ENCODE data around the gene PXYLP1.
"Not testable (repeated sequence)": the region's sequence is repeated elsewhere in the genome, so short reads cannot be mapped to it uniquely, and the experiment has no call there.

PXYLP1 gene

GRCh38 chr3:141204343-141204742 lies 27.3 kb upstream of the PXYLP1 start:
- no peaks in the 10 kb centered on the region for H3K4me1 ChIP-seq
- H3K36me3 ChIP-seq (ENCODE audit: control insufficient read depth, insufficient read depth, low read length), result no peaks in the 10 kb centered on the region
- H2AFZ ChIP-seq, result no peak overlapping the region
- no peaks in the 10 kb centered on the region for H3K27me3 ChIP-seq (ENCODE audit: control insufficient read depth, insufficient read depth, low read length)
- no peak overlapping the region for H3K9ac ChIP-seq
- no peaks in the 10 kb centered on the region for H3K9me3 ChIP-seq (ENCODE audit: control insufficient read depth, low read length)
- H3K4me3 ChIP-seq (ENCODE audit: low read depth, low read length), result no peak overlapping the region
- no peak overlapping the region for H3K4me2 ChIP-seq (ENCODE audit: low read length)
- H3K27ac ChIP-seq, result no peak overlapping the region
- TF ChIP-seq, protein P1, sequence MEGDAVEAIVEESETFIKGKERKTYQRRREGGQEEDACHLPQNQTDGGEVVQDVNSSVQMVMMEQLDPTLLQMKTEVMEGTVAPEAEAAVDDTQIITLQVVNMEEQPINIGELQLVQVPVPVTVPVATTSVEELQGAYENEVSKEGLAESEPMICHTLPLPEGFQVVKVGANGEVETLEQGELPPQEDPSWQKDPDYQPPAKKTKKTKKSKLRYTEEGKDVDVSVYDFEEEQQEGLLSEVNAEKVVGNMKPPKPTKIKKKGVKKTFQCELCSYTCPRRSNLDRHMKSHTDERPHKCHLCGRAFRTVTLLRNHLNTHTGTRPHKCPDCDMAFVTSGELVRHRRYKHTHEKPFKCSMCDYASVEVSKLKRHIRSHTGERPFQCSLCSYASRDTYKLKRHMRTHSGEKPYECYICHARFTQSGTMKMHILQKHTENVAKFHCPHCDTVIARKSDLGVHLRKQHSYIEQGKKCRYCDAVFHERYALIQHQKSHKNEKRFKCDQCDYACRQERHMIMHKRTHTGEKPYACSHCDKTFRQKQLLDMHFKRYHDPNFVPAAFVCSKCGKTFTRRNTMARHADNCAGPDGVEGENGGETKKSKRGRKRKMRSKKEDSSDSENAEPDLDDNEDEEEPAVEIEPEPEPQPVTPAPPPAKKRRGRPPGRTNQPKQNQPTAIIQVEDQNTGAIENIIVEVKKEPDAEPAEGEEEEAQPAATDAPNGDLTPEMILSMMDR (IDR thresholded peaks at IDR 0.05), result no peak
- no peaks in the 10 kb centered on the region for H3K79me2 ChIP-seq

DNA sequence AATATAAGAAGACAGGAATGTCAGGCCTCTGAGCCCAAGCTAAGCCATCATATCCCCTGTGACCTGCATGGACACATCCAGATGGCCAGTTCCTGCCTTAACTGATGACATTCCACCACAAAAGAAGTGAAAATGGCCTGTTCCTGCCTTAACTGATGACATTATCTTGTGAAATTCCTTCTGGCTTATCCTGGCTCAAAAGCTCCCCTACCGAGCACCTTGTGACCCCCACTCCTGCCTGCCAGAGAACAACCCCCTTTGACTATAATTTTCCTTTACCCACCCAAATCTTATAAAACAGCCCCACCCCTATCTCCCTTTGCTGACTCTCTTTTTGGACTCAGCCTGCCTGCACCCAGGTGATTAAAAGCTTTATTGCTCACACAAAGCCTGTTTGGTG lies 20.3 kb upstream of the PXYLP1 start:
- H3K79me2 ChIP-seq; H3K36me3 ChIP-seq (ENCODE audit: control insufficient read depth, insufficient read depth, low read length); H3K9ac ChIP-seq; H2AFZ ChIP-seq; H3K27me3 ChIP-seq (ENCODE audit: control insufficient read depth, insufficient read depth, low read length); H3K4me3 ChIP-seq (ENCODE audit: low read depth, low read length); H3K4me2 ChIP-seq (ENCODE audit: low read length); H3K9me3 ChIP-seq (ENCODE audit: control insufficient read depth, low read length); H3K27ac ChIP-seq; H3K4me1 ChIP-seq: not testable (repeated sequence)

GRCh38 chr3:141212101-141212500 lies 19.5 kb upstream of the PXYLP1 start:
- Histone ChIP-seq H3K27ac (no peak overlapping the region), H3K4me1 (no peaks in the 10 kb centered on the region), H3K9ac (no peak overlapping the region), H3K4me3 (ENCODE audit: low read depth, low read length) (no peak overlapping the region), H2AFZ (no peak overlapping the region), H3K36me3 (ENCODE audit: control insufficient read depth, insufficient read depth, low read length) (no peaks in the 10 kb centered on the region), H3K79me2 (no peaks in the 10 kb centered on the region), H3K9me3 (ENCODE audit: control insufficient read depth, low read length) (no peaks in the 10 kb centered on the region), H3K4me2 (ENCODE audit: low read length) (no peak overlapping the region), H3K27me3 (ENCODE audit: control insufficient read depth, insufficient read depth, low read length) (no peaks in the 10 kb centered on the region)
- TF ChIP-seq, protein P1 (IDR thresholded peaks at IDR 0.05), result no peak

- no peak overlapping the region for H3K27ac ChIP-seq
- H3K4me1 ChIP-seq, result no peaks in the 10 kb centered on the region
- no peak overlapping the region for H3K4me3 ChIP-seq (ENCODE audit: low read depth, low read length)
- TF ChIP-seq, protein P1 (IDR thresholded peaks at IDR 0.05), result no peak
- H3K36me3 ChIP-seq (ENCODE audit: control insufficient read depth, insufficient read depth, low read length), result no peaks in the 10 kb centered on the region
- H3K4me2 ChIP-seq (ENCODE audit: low read length), result no peak overlapping the region
- no peaks in the 10 kb centered on the region for H3K79me2 ChIP-seq
- no peaks in the 10 kb centered on the region for H3K9me3 ChIP-seq (ENCODE audit: control insufficient read depth, low read length)
- no peak overlapping the region for H2AFZ ChIP-seq
- H3K9ac ChIP-seq, result no peak overlapping the region
- no peaks in the 10 kb centered on the region for H3K27me3 ChIP-seq (ENCODE audit: control insufficient read depth, insufficient read depth, low read length)
These were observed 19.1 kb upstream of the PXYLP1 start for GRCh38 chr3:141212555-141212954.

GRCh38 chr3:141216975-141217374 lies 14.7 kb upstream of the PXYLP1 start:
- no peak overlapping the region for H3K4me2 ChIP-seq (ENCODE audit: low read length)
- no peaks in the 10 kb centered on the region for H3K36me3 ChIP-seq (ENCODE audit: control insufficient read depth, insufficient read depth, low read length)
- no peaks in the 10 kb centered on the region for H3K27me3 ChIP-seq (ENCODE audit: control insufficient read depth, insufficient read depth, low read length)
- no peaks in the 10 kb centered on the region for H3K79me2 ChIP-seq
- H3K9me3 ChIP-seq (ENCODE audit: control insufficient read depth, low read length), result no peaks in the 10 kb centered on the region
- TF ChIP-seq, protein P1 (IDR thresholded peaks at IDR 0.05), result no peak
- H3K4me3 ChIP-seq (ENCODE audit: low read depth, low read length), result no peak overlapping the region
- H3K4me1 ChIP-seq, result no peaks in the 10 kb centered on the region
- no peak overlapping the region for H3K27ac ChIP-seq
- no peak overlapping the region for H3K9ac ChIP-seq
- no peak overlapping the region for H2AFZ ChIP-seq

Measured in parathyroid adenoma (tissue), 2 donors.